Activated B cell treated with CpG ODN at 0.5 μM for 24 hours (primary cell): ENCODE data around the gene FAU. TPM values are rescaled to one million over a fixed set of nuclear protein-coding genes. Genes with fewer than 3 reads are reported as not detected.

ENCODE experiments used
- ATAC-seq: fragments of 200-7000 bp; cut with Tn5 transposase; one replicate; pipeline ENCODE4 v1.10.0; 2021; ENCODE audit warnings: low read depth, mild to moderate bottlenecking, moderate library complexity
- CTCF ChIA-PET: fragments of 350-600 bp; sonication (Branson Sonifier 250); formaldehyde crosslinking; loops from one replicate; lab custom pipeline; 2021; ENCODE audit warnings: antibody characterized with exemption; lab: Charles Lee
- POLR2A ChIA-PET: fragments of 350-600 bp; sonication (Branson Sonifier 250); formaldehyde crosslinking; loops from one replicate; lab custom pipeline; 2021; ENCODE audit warnings: antibody characterized with exemption; lab: Charles Lee
- DNase-seq: peaks from one replicate; pipeline ENCODE4 v3.0.0; 2022
- H3K27ac Mint-ChIP-seq: one replicate; pipeline ENCODE4 v1.8.0; 2020; ENCODE audit warnings: mixed read lengths
- H3K27me3 Mint-ChIP-seq: one replicate; pipeline ENCODE4 v1.8.0; 2021; ENCODE audit warnings: mixed read lengths
- H3K36me3 Mint-ChIP-seq: one replicate; pipeline ENCODE4 v1.8.0; 2021; ENCODE audit warnings: low read depth, mixed read lengths
- H3K4me1 Mint-ChIP-seq: one replicate; pipeline ENCODE4 v1.8.0; 2021; ENCODE audit warnings: mixed read lengths
- H3K4me3 Mint-ChIP-seq: one replicate; pipeline ENCODE4 v1.8.0; 2020; ENCODE audit warnings: mild to moderate bottlenecking, mixed read lengths
- H3K9me3 Mint-ChIP-seq: one replicate; pipeline ENCODE4 v1.8.0; 2020; ENCODE audit warnings: mixed read lengths
- CTCF ChIP-seq: fragments of 200-600 bp; IDR thresholded peaks from one replicate; pipeline ENCODE4 v1.8.0; 2022; ENCODE audit warnings: antibody characterized with exemption, mild to moderate bottlenecking
- intact Hi-C: fragments of 100-400 bp; cut with micrococcal nuclease; formaldehyde crosslinking; loops from one replicate; pipeline ENCODE4 v1.15.1; 2024
- total RNA-seq: library from RNA; stranded (reverse); gene quantifications from 2 replicates; pipeline ENCODE4 v1.2.3, GENCODE V29; 2022

Gene FAU
- total RNA-seq = 1,416 and 1,501 TPM in 2 replicates

- Mint-ChIP-seq H3K27me3 (no peaks in the 10 kb centered on the region), H3K27ac (peak within 1 kb of the TSS; percentile 99), H3K4me1 (peaks cover 60% of the 10 kb centered on the region), H3K36me3 (peaks cover 81% of the 10 kb centered on the region), H3K4me3 (peak within 1 kb of the TSS; percentile 99), H3K9me3 (no peaks in the 10 kb centered on the region)
- TF ChIP-seq CTCF = no peak
- ChIA-PET CTCF (interaction anchor here (0.6 to 3.1 kb wide), 11 partner anchors 9 to 433 kb away, joined by 3 to 27 read pairs (median 3); partner anchors contain the start of genes CAPN1, CDC42EP2, SYVN1 and TM7SF2), POLR2A (interaction anchor here (0.5 to 15.3 kb wide), 34 partner anchors 9 to 539 kb away, joined by 3 to 546 read pairs (median 4); partner anchors contain the start of genes CAPN1, DPF2, MALAT1 and POLA2)
- peak; percentile 96 for DNase-seq
- peak; percentile 81 for ATAC-seq
- intact Hi-C loops = loop anchor here (1.0 kb wide), 4 partner anchors 10 to 198 kb away; partner anchors contain the start of genes CDCA5, PPP2R5B and ZFPL1
These were observed at the start of gene FAU, which contains the start of gene MRPL49 for GRCh38 chr11:65121865-65122696. TSS of gene FAU (minus strand) at chr11:65122134. CDS start at chr11:65121813, 321 bp downstream. TSS of gene MRPL49 (plus strand) at chr11:65122321. CDS start at chr11:65122347, 26 bp downstream.

DNA sequence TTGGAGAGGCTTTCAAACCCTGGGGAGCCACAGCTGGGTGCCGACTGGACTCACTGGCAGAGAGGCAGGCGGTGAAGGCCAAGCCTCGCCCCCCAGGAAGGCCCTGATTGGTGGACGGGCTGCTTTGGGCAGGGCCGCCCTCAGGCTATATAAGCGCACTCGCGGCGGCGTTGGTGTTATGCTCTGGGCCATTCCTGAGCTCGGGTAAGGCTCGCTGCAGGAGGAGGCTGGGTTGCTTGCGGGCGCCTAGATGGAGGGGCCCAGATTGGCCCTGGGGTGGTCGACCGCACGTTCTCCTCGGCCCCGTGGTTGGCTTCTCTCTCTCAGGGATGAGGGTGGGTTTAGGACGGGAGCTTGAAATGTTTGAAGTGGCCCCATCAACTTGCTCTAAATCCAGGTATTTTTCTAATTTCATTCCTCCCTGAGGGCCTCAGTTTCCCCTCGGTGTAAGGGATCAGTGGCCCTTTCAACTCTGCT, 48.2 kb upstream of the FAU start, which contains the start of gene SPDYC:
TSS of gene SPDYC (plus strand) at position 176 of the 477 bp plus-strand sequence. CDS start 1,125 bp downstream, outside the sequence.
- CTCF ChIA-PET = no interaction called here
- ATAC-seq = no peak
- no peak for DNase-seq
- no peak for TF ChIP-seq CTCF
- Mint-ChIP-seq H3K36me3 (peaks cover 3% of the 10 kb centered on the region), H3K27ac (peak within 1 kb of the TSS; percentile 87), H3K4me1 (peaks cover 15% of the 10 kb centered on the region), H3K27me3 (no peaks in the 10 kb centered on the region), H3K9me3 (no peaks in the 10 kb centered on the region), H3K4me3 (no peak within 1 kb of the TSS)
- intact Hi-C loops = no loop called here
- POLR2A ChIA-PET = interaction anchor here (0.5 to 4.0 kb wide), 3 partner anchors 36 to 160 kb away, joined by 3 to 27 read pairs (median 8); partner anchors contain the start of genes FAU, MRPL49 and SYVN1

DNA sequence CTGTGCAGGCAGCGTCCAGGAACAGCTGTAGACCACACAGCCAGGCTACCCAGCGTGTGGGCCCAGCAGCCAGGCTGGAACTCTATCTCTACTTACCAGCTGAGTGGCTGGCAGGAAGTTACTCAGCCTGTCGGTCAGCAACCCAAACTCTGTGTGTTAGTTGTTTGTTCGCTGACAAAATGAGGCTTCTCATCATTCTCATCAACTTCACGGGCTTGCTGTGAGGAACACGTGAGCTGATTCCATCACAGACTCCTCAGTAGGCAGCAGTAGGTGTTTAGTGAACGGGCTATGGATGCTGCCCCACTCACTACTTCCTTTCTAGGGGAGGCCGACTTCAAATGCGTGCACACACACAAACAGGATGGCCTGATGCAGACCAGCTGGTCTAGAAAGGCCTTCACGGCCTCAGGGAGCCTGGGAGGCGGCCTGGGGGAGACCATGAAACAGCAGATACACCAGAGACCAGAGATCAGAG, 47.3 kb upstream of the FAU start:
- Mint-ChIP-seq H3K4me1 (peaks cover 12% of the 10 kb centered on the region), H3K27ac (peak overlapping the region; percentile 87), H3K4me3 (no peak overlapping the region), H3K27me3 (no peaks in the 10 kb centered on the region), H3K36me3 (no peaks in the 10 kb centered on the region), H3K9me3 (no peaks in the 10 kb centered on the region)
- POLR2A ChIA-PET = interaction anchor here (0.6 to 4.0 kb wide), 8 partner anchors 9 to 92 kb away, joined by 3 to 27 read pairs (median 4); partner anchors contain the start of genes FAU, MRPL49, POLA2 and SYVN1
- DNase-seq (no peak), ATAC-seq (peak; percentile 62)
- CTCF ChIA-PET = interaction anchor here (0.7 kb wide), 1 partner anchor 59 kb away, joined by 3 read pairs; no protein-coding TSS in a partner anchor
- no peak for TF ChIP-seq CTCF
- intact Hi-C loops = no loop called here

GRCh38 chr11:65167656-65168055, 45.7 kb upstream of the FAU start:
- ChIA-PET CTCF (no interaction called here), POLR2A (interaction anchor here (0.7 to 4.0 kb wide), 2 partner anchors 33 to 71 kb away, joined by 3 to 27 read pairs; partner anchors contain the start of gene SYVN1)
- ATAC-seq = no peak
- Mint-ChIP-seq H3K4me3 (no peak overlapping the region), H3K27ac (no peak overlapping the region), H3K9me3 (no peaks in the 10 kb centered on the region), H3K4me1 (peaks cover 12% of the 10 kb centered on the region), H3K36me3 (no peaks in the 10 kb centered on the region), H3K27me3 (no peaks in the 10 kb centered on the region)
- intact Hi-C loops = no loop called here
- no peak for TF ChIP-seq CTCF
- DNase-seq = no peak
